ENCODE data around the gene HABP4.

DNA sequence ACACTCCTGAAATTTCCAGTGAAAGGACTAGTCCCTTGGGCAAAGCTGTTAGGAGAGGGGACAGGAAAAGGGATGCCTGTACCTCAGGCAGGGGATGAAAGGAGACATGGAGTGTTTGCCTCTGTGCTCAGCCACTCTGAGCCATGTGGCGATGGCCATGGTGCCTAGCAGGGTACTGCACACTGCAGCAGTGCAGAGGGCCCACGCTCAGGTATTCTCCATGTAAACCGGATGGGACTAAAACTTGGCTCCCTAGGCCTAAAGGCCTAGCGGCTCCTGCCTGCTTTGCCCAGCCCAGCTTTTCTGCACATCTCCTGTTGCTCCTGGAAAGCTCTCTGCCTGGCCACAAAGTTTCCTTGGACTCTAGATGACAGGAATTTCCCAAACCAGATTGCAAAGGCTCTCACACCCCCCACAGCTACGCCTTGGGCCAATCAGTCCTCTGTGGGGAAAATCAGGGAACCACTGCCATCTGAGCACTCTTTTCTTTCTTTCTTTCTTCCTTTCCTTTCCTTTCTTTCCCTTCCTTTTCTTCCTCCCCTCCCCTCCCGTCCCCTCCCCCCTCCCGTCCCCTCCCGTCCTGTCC lies 44.3 kb downstream of the HABP4 start:
- TF ChIP-seq, protein P1, sequence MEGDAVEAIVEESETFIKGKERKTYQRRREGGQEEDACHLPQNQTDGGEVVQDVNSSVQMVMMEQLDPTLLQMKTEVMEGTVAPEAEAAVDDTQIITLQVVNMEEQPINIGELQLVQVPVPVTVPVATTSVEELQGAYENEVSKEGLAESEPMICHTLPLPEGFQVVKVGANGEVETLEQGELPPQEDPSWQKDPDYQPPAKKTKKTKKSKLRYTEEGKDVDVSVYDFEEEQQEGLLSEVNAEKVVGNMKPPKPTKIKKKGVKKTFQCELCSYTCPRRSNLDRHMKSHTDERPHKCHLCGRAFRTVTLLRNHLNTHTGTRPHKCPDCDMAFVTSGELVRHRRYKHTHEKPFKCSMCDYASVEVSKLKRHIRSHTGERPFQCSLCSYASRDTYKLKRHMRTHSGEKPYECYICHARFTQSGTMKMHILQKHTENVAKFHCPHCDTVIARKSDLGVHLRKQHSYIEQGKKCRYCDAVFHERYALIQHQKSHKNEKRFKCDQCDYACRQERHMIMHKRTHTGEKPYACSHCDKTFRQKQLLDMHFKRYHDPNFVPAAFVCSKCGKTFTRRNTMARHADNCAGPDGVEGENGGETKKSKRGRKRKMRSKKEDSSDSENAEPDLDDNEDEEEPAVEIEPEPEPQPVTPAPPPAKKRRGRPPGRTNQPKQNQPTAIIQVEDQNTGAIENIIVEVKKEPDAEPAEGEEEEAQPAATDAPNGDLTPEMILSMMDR (IDR thresholded peaks at IDR 0.05), result no peak
- no peak for TF ChIP-seq POLR2A (IDR thresholded peaks at IDR 0.05)
